Natural killer cell (primary cell): Measurements from ENCODE around the gene MARK3. TPM values are rescaled to one million over a fixed set of nuclear protein-coding genes. Genes with fewer than 3 reads are reported as not detected.

Source experiments
- ATAC-seq, 3 donors: fragments of 150-1000 bp in 2 of 3; fragments of 200-7000 bp in 1 of 3; cut with Tn5 transposase; 1 replicate in 1 of 3; 2 replicates in 2 of 3; pipeline ENCODE4 v1.10.0; 2021; ENCODE audit warnings: mild to moderate bottlenecking in 2 of 3, moderate library complexity in 2 of 3
- DNase-seq, 2 donors: peaks; one replicate each; pipeline versions ENCODE4 v3.0.0 to v3.0.0-alpha.2; 2013 to 2021; ENCODE audit warnings: mixed read lengths in 1 of 2
- H3K27ac ChIP-seq: one replicate; pipeline ENCODE4 v1.5.1; 2013; ENCODE audit warnings: mild to moderate bottlenecking, low read length
- H3K27me3 ChIP-seq: one replicate; pipeline ENCODE4 v1.6.1; 2013; ENCODE audit warnings: low read length; ENCODE audit not compliant: control insufficient read depth, insufficient read depth
- H3K36me3 ChIP-seq: one replicate; pipeline ENCODE4 v1.6.1; 2013; ENCODE audit warnings: low read length; ENCODE audit not compliant: control insufficient read depth, insufficient read depth
- H3K4me1 ChIP-seq: one replicate; pipeline ENCODE4 v1.6.1; 2013; ENCODE audit warnings: low read length; ENCODE audit not compliant: control insufficient read depth, insufficient read depth
- H3K4me3 ChIP-seq: one replicate; pipeline ENCODE4 v1.5.1; 2013; ENCODE audit warnings: low read length
- H3K9me3 ChIP-seq: one replicate; pipeline ENCODE4 v1.6.1; 2013; ENCODE audit warnings: low read length; ENCODE audit not compliant: control insufficient read depth, insufficient read depth
- H3K27ac Mint-ChIP-seq, 2 donors: one replicate each; pipeline ENCODE4 v1.8.0; 2022; ENCODE audit warnings: mild to moderate bottlenecking in 2 of 2, mixed read lengths in 2 of 2, moderate library complexity in 1 of 2
- H3K27me3 Mint-ChIP-seq, 2 donors: one replicate each; pipeline ENCODE4 v1.8.0; 2022; ENCODE audit warnings: low read depth in 2 of 2, mixed read lengths in 2 of 2
- H3K36me3 Mint-ChIP-seq: one replicate; pipeline ENCODE4 v1.8.0; 2022; ENCODE audit warnings: mixed read lengths
- H3K4me1 Mint-ChIP-seq, 2 donors: one replicate each; pipeline ENCODE4 v1.8.0; 2022; ENCODE audit warnings: mixed read lengths in 2 of 2
- H3K4me3 Mint-ChIP-seq: one replicate; pipeline ENCODE4 v1.8.0; 2022; ENCODE audit warnings: mild to moderate bottlenecking, moderate library complexity, mixed read lengths
- H3K9me3 Mint-ChIP-seq, 2 donors: one replicate each; pipeline ENCODE4 v1.8.0; 2022; ENCODE audit warnings: mixed read lengths in 2 of 2
- CTCF ChIP-seq: fragments of 200-600 bp; IDR thresholded peaks from one replicate; pipeline ENCODE4 v1.8.0; 2022; ENCODE audit warnings: antibody characterized with exemption
- WGBS: methylation state at CpG from one replicate; pipeline ENCODE4 v1.1.7; 2013; ENCODE audit warnings: missing lambda C conversion rate; ENCODE audit not compliant: insufficient coverage; 5-methylcytosine and 5-hydroxymethylcytosine counted together
- intact Hi-C: fragments of 100-400 bp; cut with micrococcal nuclease; formaldehyde crosslinking; loops from one replicate; pipeline ENCODE4 v1.14.2; 2022
- total RNA-seq, 4 donors: library from RNA; stranded (reverse); fragments of 120-200 nt in 1 of 4; gene quantifications; one replicate each; pipeline versions ENCODE4 v1.2.3 to v1.2.4, GENCODE V29; 2013 to 2022

Gene MARK3
- total RNA-seq, 3 donors from 2014 or later (not counting 1 experiment from before 2014, with no cell fraction given), result 138 to 167 (median 152) TPM

- 85% methylated on average over 10 of the region's 10 CpGs for WGBS
- H3K4me3 Mint-ChIP-seq, result peak overlapping the region; percentile 95
- H3K27ac ChIP-seq, result peak overlapping the region; percentile 88
- H3K4me1 ChIP-seq, result peaks cover 48% of the 10 kb centered on the region
- H3K36me3 Mint-ChIP-seq, result no peaks in the 10 kb centered on the region
- H3K4me1 Mint-ChIP-seq, result peaks cover 21 to 47% of the 10 kb centered on the region in 2 donors
- H3K27me3 ChIP-seq, result no peaks in the 10 kb centered on the region
- H3K9me3 ChIP-seq, result no peaks in the 10 kb centered on the region
- H3K27ac Mint-ChIP-seq, result peak overlapping the region; percentile 67 to 86
- H3K36me3 ChIP-seq, result peaks cover 4% of the 10 kb centered on the region
- DNase-seq (no peak), ATAC-seq (no peak)
- peak overlapping the region; percentile 85 for H3K4me3 ChIP-seq
- H3K9me3 Mint-ChIP-seq, result no peaks in the 10 kb centered on the region
- TF ChIP-seq CTCF, result no peak
- H3K27me3 Mint-ChIP-seq, result no peaks in the 10 kb centered on the region
- intact Hi-C loops, result no loop called here
These were observed 143.0 kb downstream of the MARK3 start for GRCh38 chr14:103528146-103528586.

GRCh38 chr14:103528587-103529382 lies 143.6 kb downstream of the MARK3 start, which contains the start of gene TRMT61A:
TRMT61A (plus strand) TSS chr14:103529196; CDS start chr14:103529979, 783 bp downstream.
- no peaks in the 10 kb centered on the region for H3K27me3 Mint-ChIP-seq
- Histone ChIP-seq H3K4me3 (peak within 1 kb of the TSS; percentile 85), H3K4me1 (peaks cover 48% of the 10 kb centered on the region), H3K9me3 (no peaks in the 10 kb centered on the region), H3K36me3 (peaks cover 5% of the 10 kb centered on the region), H3K27ac (peak within 1 kb of the TSS; percentile 88), H3K27me3 (no peaks in the 10 kb centered on the region)
- DNase-seq, result peak; percentile 74 to 89
- 4% methylated on average over 65 of the region's 70 CpGs for WGBS
- H3K4me1 Mint-ChIP-seq, result peaks cover 21 to 47% of the 10 kb centered on the region in 2 donors
- intact Hi-C loops, result no loop called here
- no peaks in the 10 kb centered on the region for H3K36me3 Mint-ChIP-seq
- no peaks in the 10 kb centered on the region for H3K9me3 Mint-ChIP-seq
- H3K27ac Mint-ChIP-seq, result peak within 1 kb of the TSS; percentile 67 to 86
- peak within 1 kb of the TSS; percentile 95 for H3K4me3 Mint-ChIP-seq
- no peak for TF ChIP-seq CTCF
- peak; percentile 86 to 91 (median 90) for ATAC-seq

GRCh38 chr14:103529383-103530365 lies 144.5 kb downstream of the MARK3 start:
- Histone ChIP-seq H3K4me1 (peaks cover 48% of the 10 kb centered on the region), H3K36me3 (peaks cover 7% of the 10 kb centered on the region), H3K27ac (peak overlapping the region; percentile 52), H3K4me3 (peak overlapping the region; percentile 84), H3K27me3 (no peaks in the 10 kb centered on the region), H3K9me3 (no peaks in the 10 kb centered on the region)
- no peaks in the 10 kb centered on the region for H3K27me3 Mint-ChIP-seq
- no peak for ATAC-seq
- H3K4me3 Mint-ChIP-seq, result peak overlapping the region; percentile 95
- 57% methylated on average over 41 of the region's 42 CpGs for WGBS
- DNase-seq, result no peak
- no peaks in the 10 kb centered on the region for H3K9me3 Mint-ChIP-seq
- H3K4me1 Mint-ChIP-seq, result peaks cover 21 to 47% of the 10 kb centered on the region in 2 donors
- TF ChIP-seq CTCF, result no peak
- peak overlapping the region; percentile 67 to 86 for H3K27ac Mint-ChIP-seq
- intact Hi-C loops, result no loop called here
- no peaks in the 10 kb centered on the region for H3K36me3 Mint-ChIP-seq
